Activated CD4-positive, alpha-beta T cell treated with anti-CD3 and anti-CD28 coated beads, Interleukin-2, amount 10 ng/mL, durations not matched to agents 24 days and 14 days (primary cell): ENCODE results near the gene RNF13. TPM values are rescaled to one million over a fixed set of nuclear protein-coding genes. Genes with fewer than 3 reads are reported as not detected.
"Not testable (repeated sequence)": the region's sequence is repeated elsewhere in the genome, so short reads cannot be mapped to it uniquely, and the experiment has no call there.

Experiments used
- DNase-seq: peaks from one replicate; pipeline ENCODE4 v3.0.0; 2022
- H3K27ac Mint-ChIP-seq: one replicate; pipeline ENCODE4 v1.8.0; 2022; ENCODE audit warnings: mild to moderate bottlenecking, mixed read lengths
- H3K27me3 Mint-ChIP-seq: one replicate; pipeline ENCODE4 v1.8.0; 2022; ENCODE audit warnings: mixed read lengths
- H3K36me3 Mint-ChIP-seq: one replicate; pipeline ENCODE4 v1.8.0; 2022; ENCODE audit warnings: low read depth, mild to moderate bottlenecking, mixed read lengths
- H3K4me1 Mint-ChIP-seq: one replicate; pipeline ENCODE4 v1.8.0; 2021; ENCODE audit warnings: mixed read lengths
- H3K4me3 Mint-ChIP-seq: one replicate; pipeline ENCODE4 v1.8.0; 2022; ENCODE audit warnings: mild to moderate bottlenecking, moderate library complexity, mixed read lengths
- H3K9me3 Mint-ChIP-seq: one replicate; pipeline ENCODE4 v1.8.0; 2021; ENCODE audit warnings: mixed read lengths
- intact Hi-C: fragments of 100-400 bp; cut with micrococcal nuclease; formaldehyde crosslinking; loops from one replicate; pipeline ENCODE4 v1.15.1; 2023
- total RNA-seq: library from RNA; stranded (reverse); gene quantifications from 2 replicates; pipeline ENCODE4 v1.2.3, GENCODE V29; 2022

The RNF13 gene
- total RNA-seq, 1 donor from 2014 or later = 36.7 TPM

DNA sequence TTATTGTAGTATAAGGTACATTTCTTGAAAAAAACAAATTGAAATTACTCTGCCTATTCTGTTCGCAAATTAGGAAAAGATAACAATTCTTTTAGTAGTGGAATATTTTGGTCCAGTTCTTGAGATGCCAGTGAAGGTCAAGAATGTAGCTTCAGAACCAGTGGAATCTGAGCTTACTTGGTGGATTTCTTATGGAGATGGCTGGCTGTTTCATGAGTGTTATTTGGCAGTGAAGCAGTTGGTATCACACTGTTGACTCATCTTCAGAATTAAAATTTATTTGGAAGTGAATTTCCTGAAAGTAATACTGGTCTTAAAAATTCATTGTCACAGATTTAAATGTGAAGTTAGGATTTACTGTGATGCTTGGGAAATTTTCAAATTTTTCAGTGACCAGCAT, 19.1 kb downstream of the RNF13 start:
- H3K4me3 Mint-ChIP-seq = no peak overlapping the region
- no peaks in the 10 kb centered on the region for H3K27me3 Mint-ChIP-seq
- peaks cover 11% of the 10 kb centered on the region for H3K9me3 Mint-ChIP-seq
- DNase-seq = no peak
- intact Hi-C loops = no loop called here
- peaks cover 36% of the 10 kb centered on the region for H3K36me3 Mint-ChIP-seq
- H3K27ac Mint-ChIP-seq = no peak overlapping the region
- no peaks in the 10 kb centered on the region for H3K4me1 Mint-ChIP-seq

GRCh38 chr3:149833241-149833640, 20.2 kb downstream of the RNF13 start:
- Mint-ChIP-seq H3K36me3 (peaks cover 47% of the 10 kb centered on the region), H3K9me3 (peaks cover 11% of the 10 kb centered on the region), H3K4me1 (no peaks in the 10 kb centered on the region), H3K4me3 (no peak overlapping the region), H3K27ac (no peak overlapping the region), H3K27me3 (no peaks in the 10 kb centered on the region)
- no peak for DNase-seq
- intact Hi-C loops = no loop called here

- H3K27ac Mint-ChIP-seq, H3K27me3 Mint-ChIP-seq, intact Hi-C loops, H3K4me1 Mint-ChIP-seq, H3K4me3 Mint-ChIP-seq, DNase-seq: not testable (repeated sequence)
- peaks cover 10% of the 10 kb centered on the region for H3K9me3 Mint-ChIP-seq
- H3K36me3 Mint-ChIP-seq = peaks cover 39% of the 10 kb centered on the region
These were observed 25.5 kb downstream of the RNF13 start for GRCh38 chr3:149838491-149838890.

DNA sequence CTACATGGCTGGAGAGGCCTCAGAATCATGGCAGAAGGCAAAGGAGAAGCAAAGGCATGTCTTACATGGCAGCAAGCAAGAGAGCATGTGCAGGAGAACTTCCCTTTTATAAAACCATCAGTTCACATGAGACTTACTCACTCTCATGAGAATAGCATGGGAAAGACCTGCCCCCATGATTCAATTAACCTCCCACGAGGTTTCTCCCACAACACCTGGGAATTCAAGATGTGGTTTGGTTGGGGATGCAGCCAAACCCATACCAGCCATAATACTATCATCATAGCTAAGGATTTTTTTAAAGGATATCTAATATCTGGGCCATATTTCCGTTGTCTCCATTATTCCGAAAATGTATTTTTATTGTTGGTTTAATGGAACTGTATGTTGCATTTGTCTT, 26.5 kb downstream of the RNF13 start:
- H3K27ac Mint-ChIP-seq, H3K27me3 Mint-ChIP-seq: not testable (repeated sequence)
- peaks cover 37% of the 10 kb centered on the region for H3K36me3 Mint-ChIP-seq

GRCh38 chr3:149839896-149840295, 26.9 kb downstream of the RNF13 start:
- Mint-ChIP-seq H3K4me3 (no peak overlapping the region), H3K27ac (no peak overlapping the region), H3K4me1 (peaks cover 7% of the 10 kb centered on the region), H3K27me3 (no peaks in the 10 kb centered on the region), H3K9me3 (peaks cover 5% of the 10 kb centered on the region), H3K36me3 (peaks cover 33% of the 10 kb centered on the region)
- DNase-seq = no peak
- intact Hi-C loops = no loop called here

More for the DNA sequence above, 26.5 kb downstream of the RNF13 start:
- intact Hi-C loops, H3K4me3 Mint-ChIP-seq, DNase-seq, H3K4me1 Mint-ChIP-seq, H3K9me3 Mint-ChIP-seq: not testable (repeated sequence)

DNA sequence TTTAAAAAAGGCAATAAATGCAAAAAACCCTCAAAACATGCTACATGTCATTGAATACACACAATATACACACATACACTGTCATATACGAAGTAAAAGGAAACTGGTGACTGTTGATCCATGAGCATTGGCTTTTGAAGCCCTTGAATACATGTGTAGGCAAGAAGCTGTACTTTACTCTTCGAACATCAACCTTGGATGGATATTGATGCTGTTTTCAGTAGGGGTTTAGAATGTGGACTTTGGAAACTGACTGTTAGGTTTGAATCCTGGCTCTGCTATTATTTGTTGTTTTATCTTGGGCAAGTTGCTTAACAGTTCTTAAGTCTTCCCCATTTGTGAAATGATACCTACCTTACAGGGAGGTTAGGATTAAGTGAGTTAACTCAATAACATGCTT, 30.5 kb downstream of the RNF13 start:
- peaks cover 9% of the 10 kb centered on the region for H3K4me1 Mint-ChIP-seq
- H3K36me3 Mint-ChIP-seq = peaks cover 27% of the 10 kb centered on the region
- DNase-seq = no peak
- H3K4me3 Mint-ChIP-seq = no peak overlapping the region
- H3K9me3 Mint-ChIP-seq = peaks cover 4% of the 10 kb centered on the region
- H3K27ac Mint-ChIP-seq = no peak overlapping the region
- H3K27me3 Mint-ChIP-seq = no peaks in the 10 kb centered on the region
- intact Hi-C loops = no loop called here

GRCh38 chr3:149844091-149844490, 31.1 kb downstream of the RNF13 start:
- intact Hi-C loops = no loop called here
- Mint-ChIP-seq H3K9me3 (peaks cover 4% of the 10 kb centered on the region), H3K4me3 (no peak overlapping the region), H3K4me1 (peaks cover 9% of the 10 kb centered on the region), H3K36me3 (peaks cover 30% of the 10 kb centered on the region), H3K27ac (no peak overlapping the region), H3K27me3 (no peaks in the 10 kb centered on the region)
- DNase-seq = no peak

DNA sequence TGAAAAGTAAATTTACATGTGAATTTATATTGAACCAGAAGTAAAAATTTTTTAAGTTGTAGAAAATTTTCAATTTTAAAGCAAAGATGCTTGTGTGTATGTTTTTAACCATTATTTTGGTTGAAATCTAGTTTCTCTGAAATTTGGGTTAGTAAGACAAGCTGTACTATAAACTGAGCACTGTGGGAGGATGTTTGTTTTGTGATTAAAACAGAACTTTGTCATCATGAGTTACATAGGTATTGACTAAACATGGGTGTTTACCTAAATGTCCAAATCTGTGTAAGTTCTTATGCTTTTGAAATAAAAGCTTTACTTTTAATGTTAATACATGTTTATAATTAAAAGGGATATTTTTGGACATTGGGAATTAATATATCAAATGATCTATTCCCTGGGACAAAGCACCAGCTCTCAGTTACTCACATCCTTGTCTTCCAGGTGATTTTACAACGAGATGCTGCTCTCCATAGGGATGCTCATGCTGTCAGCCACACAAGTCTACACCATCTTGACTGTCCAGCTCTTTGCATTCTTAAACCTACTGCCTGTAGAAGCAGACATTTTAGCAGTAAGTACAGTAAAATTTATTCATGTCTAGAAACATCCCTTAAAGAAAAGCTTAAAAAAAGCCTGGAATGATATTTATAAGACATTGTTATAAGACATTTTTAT, 32.7 kb downstream of the RNF13 start:
- Mint-ChIP-seq H3K9me3 (no peaks in the 10 kb centered on the region), H3K27me3 (no peaks in the 10 kb centered on the region), H3K4me3 (no peak overlapping the region), H3K27ac (no peak overlapping the region), H3K36me3 (peaks cover 29% of the 10 kb centered on the region), H3K4me1 (peaks cover 4% of the 10 kb centered on the region)
- no peak for DNase-seq
- intact Hi-C loops = no loop called here

DNA sequence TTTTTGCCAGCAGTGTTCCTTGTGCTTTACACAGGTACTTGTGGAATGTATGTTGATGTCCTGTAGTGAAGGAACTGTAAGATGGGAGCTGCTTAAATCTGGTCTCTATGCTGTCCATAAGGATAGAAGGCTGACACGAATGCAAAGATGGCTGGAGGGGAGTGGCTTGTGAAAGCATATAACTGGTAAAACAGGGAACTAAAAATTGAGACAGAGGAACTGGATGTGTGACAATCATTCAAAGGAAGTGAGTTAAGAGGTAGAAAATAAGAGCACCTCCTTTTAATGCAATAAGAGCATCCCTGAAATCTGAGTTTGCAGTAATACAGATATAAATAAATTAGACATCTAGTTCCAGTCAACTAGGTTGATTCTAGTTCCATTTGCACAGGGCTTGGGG, 35.2 kb downstream of the RNF13 start:
- Mint-ChIP-seq H3K9me3 (no peaks in the 10 kb centered on the region), H3K27me3 (no peaks in the 10 kb centered on the region), H3K27ac (no peak overlapping the region), H3K36me3 (peaks cover 38% of the 10 kb centered on the region), H3K4me1 (peaks cover 2% of the 10 kb centered on the region), H3K4me3 (no peak overlapping the region)
- intact Hi-C loops = no loop called here
- no peak for DNase-seq

GRCh38 chr3:149848688-149849087, 35.7 kb downstream of the RNF13 start:
- Mint-ChIP-seq H3K4me1 (peaks cover 2% of the 10 kb centered on the region), H3K36me3 (peaks cover 39% of the 10 kb centered on the region), H3K27me3 (no peaks in the 10 kb centered on the region), H3K27ac (no peak overlapping the region), H3K4me3 (no peak overlapping the region), H3K9me3 (no peaks in the 10 kb centered on the region)
- intact Hi-C loops = no loop called here
- no peak for DNase-seq

DNA sequence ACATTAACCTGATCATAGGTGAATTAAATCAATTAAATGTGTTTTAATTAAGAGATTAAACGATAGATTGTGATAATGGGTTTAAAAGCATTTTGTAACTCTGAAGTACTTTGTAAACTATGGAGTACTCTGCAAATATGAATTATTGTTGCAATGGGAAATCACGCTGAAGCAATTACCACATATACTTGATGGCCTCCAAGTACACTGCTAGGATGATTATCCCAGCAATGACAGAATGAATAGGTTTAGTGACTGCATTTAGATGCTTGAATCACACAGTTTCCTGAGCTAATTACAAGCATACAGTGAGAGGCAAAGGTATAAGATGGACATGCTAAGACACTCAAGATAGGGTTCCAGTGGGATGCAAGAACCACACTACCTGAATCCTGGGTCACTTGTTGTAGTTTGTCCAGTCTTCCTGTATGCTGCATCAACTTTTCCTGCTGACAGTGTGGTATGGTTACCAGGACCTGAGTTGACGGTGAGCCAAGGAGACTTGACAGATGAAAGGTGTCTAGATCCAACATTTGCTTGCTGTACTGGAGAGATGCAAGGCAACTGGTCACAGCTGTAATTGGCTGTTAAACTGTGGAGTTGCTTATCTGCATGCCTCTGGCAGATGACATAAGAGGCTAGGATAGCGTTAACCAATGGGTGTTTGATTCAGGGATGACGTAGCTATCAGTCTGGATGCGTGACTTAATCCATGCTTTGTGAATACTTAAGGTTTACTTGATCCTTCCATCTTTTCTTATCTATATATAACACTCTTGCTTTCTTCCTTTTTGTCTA, 38.0 kb downstream of the RNF13 start:
- no peak overlapping the region for H3K4me3 Mint-ChIP-seq
- no peaks in the 10 kb centered on the region for H3K9me3 Mint-ChIP-seq
- no peaks in the 10 kb centered on the region for H3K27me3 Mint-ChIP-seq
- H3K4me1 Mint-ChIP-seq = peaks cover 2% of the 10 kb centered on the region
- intact Hi-C loops = no loop called here
- H3K27ac Mint-ChIP-seq = no peak overlapping the region
- H3K36me3 Mint-ChIP-seq = peaks cover 48% of the 10 kb centered on the region
- no peak for DNase-seq

DNA sequence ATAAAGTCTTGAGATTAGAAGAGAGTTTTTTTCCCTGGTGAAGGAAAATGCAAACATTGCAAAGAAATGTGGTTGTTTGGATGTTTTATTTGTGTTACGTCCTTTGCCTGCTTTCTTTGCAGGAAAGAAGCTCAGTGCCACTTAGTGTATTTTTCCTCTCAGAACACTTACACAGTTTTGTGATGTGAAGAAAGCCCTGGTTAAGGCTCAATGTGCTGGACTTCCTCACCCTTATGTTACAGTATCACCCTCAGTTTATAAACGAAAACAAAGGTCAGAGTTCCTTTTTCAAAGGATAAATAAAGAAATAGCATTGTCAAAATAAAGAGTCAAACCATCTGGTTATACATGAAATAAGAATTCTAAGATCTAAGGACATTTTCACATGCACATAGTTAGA, 45.9 kb downstream of the RNF13 start:
- Mint-ChIP-seq H3K36me3 (peaks cover 33% of the 10 kb centered on the region), H3K27ac (no peak overlapping the region), H3K4me1 (no peaks in the 10 kb centered on the region), H3K27me3 (no peaks in the 10 kb centered on the region), H3K9me3 (no peaks in the 10 kb centered on the region), H3K4me3 (no peak overlapping the region)
- intact Hi-C loops = no loop called here
- DNase-seq = no peak

DNA sequence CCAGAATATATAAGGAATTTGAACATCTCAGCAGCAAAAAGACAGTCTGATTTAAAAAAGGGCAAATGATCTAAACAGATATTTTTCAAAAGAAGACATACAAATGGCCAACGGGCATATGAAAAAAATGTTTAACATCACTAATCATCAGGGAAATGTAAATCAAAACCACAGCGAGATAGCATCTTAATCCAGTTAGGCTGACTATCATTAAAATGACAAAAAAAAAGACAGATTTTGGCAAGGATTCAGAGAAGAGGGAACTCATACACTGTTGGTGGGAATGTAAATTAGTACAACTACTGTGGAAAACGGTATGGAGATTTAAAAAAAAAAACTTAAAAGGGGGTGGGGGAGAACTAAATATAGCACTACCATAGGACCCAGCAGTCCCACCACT, 47.9 kb downstream of the RNF13 start:
- no peaks in the 10 kb centered on the region for H3K27me3 Mint-ChIP-seq
- intact Hi-C loops = no loop called here
- no peak overlapping the region for H3K27ac Mint-ChIP-seq
- DNase-seq = no peak
- H3K4me3 Mint-ChIP-seq = no peak overlapping the region
- peaks cover 35% of the 10 kb centered on the region for H3K36me3 Mint-ChIP-seq
- peaks cover 8% of the 10 kb centered on the region for H3K9me3 Mint-ChIP-seq
- no peaks in the 10 kb centered on the region for H3K4me1 Mint-ChIP-seq

DNA sequence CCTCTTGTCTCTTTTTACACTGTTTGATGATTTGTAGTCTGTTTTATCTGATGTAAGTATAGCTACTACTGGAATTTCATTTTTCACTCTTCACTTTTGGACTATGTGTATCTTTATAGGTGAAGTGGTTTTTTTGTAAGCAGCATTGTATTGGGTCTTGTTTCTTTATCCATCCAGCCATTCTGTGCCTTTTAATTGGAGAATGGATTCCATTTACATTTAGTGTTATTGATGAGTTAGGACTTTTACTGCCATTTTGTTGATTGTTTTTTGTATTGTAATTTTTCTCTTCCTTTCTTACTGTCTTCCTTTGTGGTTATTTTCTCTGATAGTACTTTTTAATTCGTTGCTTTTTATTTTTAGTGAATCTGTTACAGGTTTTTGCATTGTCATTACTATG, 54.5 kb downstream of the RNF13 start:
- Mint-ChIP-seq H3K4me1 (no peaks in the 10 kb centered on the region), H3K36me3 (peaks cover 55% of the 10 kb centered on the region), H3K4me3 (no peak overlapping the region), H3K9me3 (peaks cover 37% of the 10 kb centered on the region), H3K27me3 (no peaks in the 10 kb centered on the region), H3K27ac (no peak overlapping the region)
- no peak for DNase-seq
- intact Hi-C loops = no loop called here
